ENCODE measurements around the gene AGBL3.
"Not testable (repeated sequence)": the region's sequence is repeated elsewhere in the genome, so short reads cannot be mapped to it uniquely, and the experiment has no call there.

Gene AGBL3

DNA sequence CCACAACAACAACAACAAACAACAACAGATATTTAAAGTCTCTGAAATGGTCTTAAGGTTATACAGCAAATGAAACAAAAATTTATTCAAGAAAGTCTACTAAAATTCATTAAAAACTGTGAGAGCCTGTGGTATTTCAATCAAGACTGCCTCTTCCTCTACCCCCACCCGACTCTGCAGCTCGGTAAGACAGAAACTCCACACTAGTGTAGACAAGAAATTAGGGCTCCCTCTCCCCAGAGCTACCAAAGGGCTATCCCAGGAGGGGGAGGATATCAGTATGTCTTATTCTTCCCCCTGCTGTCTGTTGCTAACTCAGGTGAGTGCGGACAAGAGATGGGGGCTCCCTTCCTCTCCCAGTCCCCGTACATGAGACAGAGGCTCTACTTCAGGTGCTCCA is 90.6 kb downstream of the AGBL3 start:
- DNase-seq (ENCODE audit: low read depth in 2 of 2): no peak

DNA sequence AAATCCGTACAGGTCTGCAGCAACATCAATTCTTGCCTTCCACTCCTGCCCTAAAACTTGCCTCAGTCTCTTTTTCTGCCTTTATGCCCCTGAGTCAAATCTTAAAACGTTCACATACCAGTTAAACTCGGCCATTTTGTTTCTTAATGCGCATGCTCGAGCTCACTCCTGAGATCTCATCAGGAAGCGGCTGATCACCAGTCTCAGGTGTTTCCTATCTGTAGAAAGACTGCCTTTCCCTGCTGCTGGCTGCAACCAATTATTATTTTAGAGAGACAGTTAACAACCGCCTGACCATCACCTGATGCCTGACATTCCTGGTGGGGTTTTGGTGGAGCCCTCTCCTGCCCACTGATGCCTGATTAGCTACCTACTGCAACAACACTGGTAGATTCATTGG is 91.3 kb downstream of the AGBL3 start:
- DNase-seq (ENCODE audit: low read depth in 2 of 2): no peak

DNA sequence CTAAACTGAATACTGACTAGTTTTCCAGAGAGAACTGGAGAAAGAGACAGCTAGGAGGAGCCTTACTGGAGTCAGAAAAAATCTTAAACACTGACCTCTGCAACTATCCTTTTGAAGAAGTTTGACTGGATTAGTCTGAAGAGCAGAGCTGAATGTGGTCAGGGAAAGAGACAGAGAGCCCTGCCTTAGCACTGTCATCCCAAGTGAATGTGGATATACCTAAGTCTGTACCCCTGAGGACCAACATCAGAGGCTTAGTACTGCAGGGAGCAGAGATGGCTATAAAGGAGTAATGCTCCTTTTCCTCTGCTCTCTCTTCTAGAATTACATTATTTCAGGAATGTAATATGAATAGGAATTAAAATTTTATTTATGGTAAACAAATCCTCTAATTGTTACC is 91.7 kb downstream of the AGBL3 start:
- DNase-seq (ENCODE audit: low read depth in 2 of 2): no peak

DNA sequence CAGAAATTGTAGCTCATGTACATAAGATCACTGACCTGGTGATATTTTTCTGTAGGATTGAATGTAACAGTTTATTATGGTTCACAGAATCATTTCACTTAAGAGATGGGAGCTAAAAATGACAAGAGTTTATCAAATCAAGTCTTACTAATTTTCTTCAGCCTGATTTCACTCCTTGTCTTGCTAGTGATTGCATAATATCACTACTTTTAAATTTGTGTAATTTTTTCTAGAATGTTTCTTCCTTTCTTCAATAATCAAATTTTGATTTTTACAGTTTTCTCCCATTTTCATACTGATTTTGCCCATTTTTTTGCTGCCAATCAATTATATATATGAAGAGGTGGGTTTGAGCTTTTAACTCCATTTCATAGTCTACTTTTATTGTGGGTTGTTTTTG is 92.8 kb downstream of the AGBL3 start:
- no peak for DNase-seq (ENCODE audit: low read depth in 2 of 2)

DNA sequence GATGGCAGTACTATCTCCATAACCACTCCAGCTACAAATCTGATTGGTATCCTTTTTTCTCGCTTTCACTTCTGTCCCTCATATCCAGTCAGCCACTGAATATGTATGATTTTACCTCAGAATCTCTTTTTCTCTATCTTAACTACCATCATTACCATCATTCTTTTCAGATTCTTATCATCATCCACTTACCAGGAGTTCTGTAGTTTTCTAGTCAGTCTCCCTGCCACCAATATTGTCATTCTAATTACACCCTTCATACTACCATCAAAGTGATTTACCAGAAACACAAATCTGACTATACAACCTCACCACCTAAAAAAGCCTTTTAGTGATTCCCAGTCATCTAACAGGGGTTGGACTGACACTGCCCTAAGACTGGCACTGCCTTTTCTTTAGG is 96.7 kb downstream of the AGBL3 start:
- no peak for DNase-seq (ENCODE audit: low read depth in 2 of 2)

DNA sequence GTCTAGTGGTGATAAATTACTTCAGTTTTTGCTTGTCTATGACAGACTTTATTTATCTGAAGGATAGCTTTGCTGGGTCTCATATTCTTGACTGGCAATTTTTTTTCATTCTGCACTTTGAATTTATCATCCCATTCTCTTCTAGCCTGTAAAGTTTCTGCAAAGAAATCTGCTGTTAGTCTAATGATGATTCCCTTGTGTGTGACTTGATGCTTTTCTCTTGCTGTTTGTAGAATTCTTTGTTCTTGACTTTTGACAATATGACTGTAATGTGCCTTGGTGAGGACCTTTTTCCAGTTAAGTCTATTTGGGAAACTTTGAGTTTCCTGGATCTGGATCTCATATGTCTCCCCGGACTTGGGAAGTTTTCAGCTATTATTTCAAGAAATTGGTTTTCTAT is 102.3 kb downstream of the AGBL3 start:
- DNase-seq (ENCODE audit: low read depth in 2 of 2): no peak

DNA sequence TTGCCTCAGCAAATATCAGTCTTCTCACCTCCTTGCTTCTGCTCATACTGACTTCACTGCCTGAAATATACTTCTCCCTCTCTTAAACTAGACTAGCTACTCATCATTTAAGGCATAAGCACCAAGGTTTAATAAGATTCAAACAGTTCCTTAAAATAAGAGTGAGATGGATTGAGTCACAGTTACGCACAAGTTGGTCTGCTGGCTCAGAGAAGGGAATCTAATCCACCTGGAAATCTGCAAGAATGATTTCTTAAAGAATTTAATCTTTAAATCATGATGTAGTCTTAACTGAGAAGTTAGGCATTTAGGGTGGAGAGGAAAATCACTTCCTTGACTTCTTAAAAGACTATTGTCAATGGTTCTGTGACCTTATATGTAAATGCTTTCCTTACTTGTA is 105.4 kb downstream of the AGBL3 start:
- no peak for DNase-seq (ENCODE audit: low read depth in 2 of 2)

DNA sequence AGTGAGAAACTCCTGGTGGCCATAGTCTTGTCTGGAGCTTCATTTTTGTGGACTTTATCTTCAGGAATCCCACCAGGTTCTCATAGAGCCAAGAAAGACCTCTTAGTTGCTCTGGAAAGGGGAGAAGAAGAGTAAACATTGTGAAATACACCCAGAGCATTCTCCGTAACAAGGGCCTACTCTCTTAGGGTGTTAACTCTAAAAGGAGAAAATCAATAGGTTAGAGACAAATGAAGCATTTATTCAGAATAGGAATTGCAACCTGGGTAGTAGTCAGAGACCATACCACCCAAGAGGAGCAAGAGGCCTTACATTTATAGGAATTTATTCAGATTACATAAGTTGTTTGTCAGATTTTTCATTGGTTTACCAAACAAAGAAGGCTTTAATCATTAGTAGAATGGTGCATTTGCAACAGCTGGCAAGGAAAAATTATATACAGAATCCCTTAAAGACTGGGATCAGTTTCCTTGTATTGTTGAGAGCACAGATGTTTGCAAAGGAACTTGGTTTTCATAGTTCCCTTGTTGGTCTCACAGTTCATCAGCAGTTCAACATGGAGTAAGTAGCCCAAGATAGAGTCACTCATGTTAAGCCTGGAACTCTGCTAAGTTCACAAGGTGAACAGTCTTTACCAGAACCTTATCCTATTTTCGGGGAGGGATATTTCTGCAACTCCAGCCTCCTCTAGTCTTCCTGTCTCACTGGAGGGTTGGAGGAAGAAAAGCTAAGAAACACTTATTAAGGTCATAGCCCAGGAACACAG is 108.3 kb downstream of the AGBL3 start:
- no peak for DNase-seq (ENCODE audit: low read depth in 2 of 2)

DNA sequence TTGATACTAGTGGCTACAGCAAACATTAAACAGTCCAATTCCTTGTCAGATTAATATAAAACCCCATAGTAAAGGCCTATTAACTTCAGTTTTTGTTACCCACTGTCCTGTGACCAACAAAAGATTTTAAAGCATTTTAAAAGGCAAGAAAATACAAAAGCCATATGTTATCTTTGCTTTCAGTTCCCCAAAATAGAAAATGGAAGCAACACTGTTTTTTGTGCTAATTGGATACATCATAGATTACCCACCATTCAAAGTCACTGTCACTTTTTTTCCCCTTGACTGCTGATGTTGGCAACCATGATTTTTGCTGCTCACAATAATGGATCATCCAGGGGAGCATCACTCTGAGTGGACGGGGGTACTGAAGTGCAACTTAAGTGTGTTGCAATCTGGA is 109.1 kb downstream of the AGBL3 start:
- DNase-seq (ENCODE audit: low read depth in 2 of 2): no peak

DNA sequence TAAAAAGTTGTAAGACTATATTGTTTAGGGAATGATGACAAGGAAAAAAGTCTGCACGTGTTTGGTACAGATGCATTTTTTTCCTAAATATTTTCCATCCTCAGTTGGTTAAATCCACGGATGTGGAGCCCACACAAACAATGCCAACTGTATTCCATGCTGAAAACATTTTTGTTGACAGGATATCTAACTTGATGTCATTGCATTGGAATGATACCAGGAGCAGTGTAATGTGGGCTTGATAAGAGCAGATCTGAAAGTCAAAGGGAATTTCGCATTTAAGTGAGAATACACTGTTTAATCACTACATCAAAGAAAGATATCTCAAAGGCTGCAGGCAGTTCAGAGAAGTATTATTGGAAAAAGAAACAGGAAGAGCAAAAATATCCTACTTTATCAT is 112.1 kb downstream of the AGBL3 start:
- DNase-seq (ENCODE audit: low read depth in 2 of 2): no peak

DNA sequence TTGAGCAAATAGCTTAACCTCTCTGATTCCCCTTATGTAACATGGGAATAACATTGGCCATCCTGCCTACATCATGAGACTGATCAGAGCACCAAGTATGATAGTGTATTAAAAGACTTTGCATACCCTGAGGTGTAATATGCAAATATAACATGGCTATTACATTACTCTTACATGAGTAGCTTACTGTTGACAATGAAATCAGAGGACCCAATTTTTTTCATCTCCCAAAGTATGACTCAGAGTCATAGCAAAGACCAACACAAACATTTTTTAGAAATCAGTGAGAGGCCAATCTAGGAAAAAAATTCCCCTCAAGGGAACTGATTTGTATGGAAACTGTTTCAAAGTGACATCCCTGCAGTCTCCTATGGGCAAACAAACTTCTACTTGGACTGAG is 114.5 kb downstream of the AGBL3 start:
- DNase-seq (ENCODE audit: low read depth in 2 of 2): no peak

DNA sequence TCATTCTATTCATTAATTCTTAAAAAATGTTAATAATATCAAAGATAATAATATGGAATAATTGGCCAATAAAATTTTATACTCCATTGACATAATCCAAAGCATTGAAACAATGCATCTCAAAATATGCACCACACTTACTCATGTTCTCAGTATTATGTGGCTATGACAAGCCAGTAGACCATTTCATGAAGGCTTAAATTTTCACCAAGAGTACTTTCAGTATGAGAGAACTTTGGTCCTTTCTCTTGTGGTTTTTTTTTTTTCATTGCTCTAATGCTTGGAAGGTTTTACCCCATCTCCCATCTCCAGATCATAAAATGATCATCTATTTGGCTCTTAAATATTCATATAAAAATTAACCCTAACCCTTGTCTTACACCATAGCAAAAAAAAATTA is 116.1 kb downstream of the AGBL3 start:
- DNase-seq (ENCODE audit: low read depth in 2 of 2): no peak

DNA sequence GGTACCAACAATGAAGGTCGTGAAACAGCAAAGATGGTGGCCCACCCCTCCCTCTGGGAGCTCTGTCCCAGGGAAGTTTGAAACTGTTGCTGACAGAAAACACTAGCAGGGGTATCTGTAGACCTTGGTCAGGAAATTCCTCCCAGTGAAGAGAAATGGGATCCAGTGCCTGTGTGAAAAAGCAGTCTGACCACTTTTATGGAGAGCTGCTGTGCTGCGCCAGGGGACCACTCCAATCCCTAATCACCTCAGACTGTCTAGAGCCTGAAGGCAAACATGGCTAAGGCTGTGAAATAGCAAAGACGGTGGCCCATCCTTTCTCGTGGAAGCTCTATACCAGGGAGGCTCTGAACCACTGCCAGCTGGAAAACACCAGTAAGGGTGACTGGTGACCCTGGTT is 123.3 kb downstream of the AGBL3 start:
- DNase-seq (ENCODE audit: low read depth in 2 of 2): no peak

DNA sequence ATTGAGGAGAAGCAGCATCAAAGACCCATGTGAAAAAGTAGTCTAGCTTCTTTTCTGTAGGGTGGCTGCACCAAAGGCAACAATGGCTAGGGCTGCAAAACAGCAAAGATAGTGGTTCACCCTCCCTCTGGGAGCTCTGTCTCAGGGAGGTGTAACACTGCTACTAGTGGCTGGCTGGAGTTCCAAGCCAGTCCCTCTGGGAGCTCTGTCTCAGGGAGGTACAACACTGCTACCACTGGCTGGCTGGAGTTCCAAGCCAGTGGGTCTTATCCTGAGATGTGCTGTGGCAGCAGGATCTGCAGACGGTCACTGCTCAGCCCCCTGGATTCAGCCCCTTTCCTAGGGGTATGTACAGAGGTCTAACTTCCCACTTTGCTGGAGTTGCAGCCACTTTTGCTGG is 123.7 kb downstream of the AGBL3 start:
- DNase-seq (ENCODE audit: low read depth in 2 of 2): no peak

DNA sequence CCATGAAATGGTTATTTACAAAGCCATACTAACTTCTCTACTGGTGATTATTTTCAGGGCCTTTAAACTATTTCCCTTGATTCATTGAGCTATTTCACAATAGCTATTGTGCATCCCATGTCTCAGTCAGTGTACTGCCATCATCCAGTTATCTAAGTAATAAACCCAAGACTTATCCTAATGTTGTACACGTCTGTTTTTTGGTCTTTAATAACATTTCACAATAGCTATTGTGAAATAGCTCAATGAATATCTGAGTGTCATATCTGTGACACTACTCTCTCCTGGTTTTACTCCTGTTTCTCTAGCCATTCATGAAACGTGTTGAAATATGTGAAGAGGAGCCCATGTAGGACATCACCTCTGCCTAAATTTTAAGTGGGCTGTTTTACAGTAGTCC is 125.1 kb downstream of the AGBL3 start:
- DNase-seq (ENCODE audit: low read depth in 2 of 2): no peak

DNA sequence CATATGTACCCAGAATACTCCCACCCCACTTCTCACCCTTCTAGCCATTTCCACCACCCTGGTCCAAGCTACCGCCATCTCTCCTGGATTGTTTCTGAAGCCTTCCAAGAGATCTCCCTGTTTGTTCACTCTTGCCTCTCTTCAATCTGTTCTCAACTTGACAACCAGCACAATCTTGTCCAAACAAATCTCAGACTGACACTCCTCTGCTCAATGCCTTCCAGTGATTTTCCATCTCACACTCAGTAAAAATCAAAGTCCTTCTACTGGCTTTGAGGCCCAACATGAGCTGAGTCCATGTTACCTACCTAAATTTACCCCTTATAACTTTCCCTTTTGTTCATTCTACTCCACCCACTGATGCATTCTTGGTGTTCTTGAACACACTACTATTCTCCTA is 128.3 kb downstream of the AGBL3 start:
- no peak for DNase-seq (ENCODE audit: low read depth in 2 of 2)

DNA sequence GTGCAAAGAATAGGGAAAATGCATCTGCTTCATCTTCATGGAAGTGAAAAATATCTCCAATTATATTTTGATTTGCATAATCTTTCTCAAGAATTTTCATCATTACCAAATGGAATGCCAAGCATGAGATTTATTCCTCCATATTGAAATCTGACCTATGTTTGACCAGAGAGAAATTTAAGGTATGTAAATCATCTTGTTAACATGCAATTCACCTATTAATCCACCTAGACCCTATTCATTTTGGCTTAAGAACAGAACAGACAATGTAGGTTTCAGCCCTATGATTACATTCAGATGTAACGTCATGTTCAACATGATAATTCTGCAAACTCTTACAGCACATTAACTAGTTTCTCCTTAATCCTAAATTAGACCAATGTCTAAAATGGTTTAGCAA is 130.8 kb downstream of the AGBL3 start:
- DNase-seq (ENCODE audit: low read depth in 2 of 2): no peak

DNA sequence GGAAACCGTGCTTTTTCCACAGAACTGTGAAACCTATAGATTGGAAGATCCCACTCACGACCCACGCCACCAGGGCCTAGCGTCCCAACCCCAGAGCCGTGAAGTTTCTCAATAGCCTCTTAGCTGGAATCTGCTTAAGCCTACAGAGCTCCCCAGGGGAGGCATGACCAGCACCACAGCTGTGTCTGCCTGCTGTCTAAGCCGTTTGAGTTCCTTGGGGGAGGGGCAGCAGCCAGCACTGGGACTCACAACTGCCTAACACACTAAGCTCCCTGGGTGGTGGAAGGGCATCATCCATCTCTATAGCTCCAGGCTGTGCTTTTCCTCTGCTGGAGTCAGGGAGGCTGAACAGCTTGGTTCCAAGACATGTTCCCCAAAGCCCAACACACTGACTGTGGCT is 135.6 kb downstream of the AGBL3 start:
- DNase-seq (ENCODE audit: low read depth in 2 of 2): no peak

DNA sequence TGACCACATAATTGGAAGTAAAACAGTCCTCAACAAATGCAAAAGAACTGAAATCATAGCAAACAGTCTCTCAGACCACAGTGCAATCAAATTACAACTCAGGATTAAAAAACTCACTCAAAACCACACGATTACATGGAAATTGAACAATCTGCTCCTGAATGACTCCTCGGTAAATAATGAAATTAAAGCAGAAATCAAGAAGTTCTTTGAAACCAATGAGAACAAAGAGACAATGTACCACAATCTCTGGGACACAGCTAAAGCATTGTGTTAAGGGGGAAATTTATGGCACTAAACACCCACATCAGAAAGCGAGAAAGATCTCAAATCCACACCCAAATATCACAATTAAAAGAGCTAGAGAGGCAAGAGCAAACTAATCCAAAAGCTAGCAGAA is 138.3 kb downstream of the AGBL3 start:
- DNase-seq (ENCODE audit: low read depth in 2 of 2): not testable (repeated sequence)

DNA sequence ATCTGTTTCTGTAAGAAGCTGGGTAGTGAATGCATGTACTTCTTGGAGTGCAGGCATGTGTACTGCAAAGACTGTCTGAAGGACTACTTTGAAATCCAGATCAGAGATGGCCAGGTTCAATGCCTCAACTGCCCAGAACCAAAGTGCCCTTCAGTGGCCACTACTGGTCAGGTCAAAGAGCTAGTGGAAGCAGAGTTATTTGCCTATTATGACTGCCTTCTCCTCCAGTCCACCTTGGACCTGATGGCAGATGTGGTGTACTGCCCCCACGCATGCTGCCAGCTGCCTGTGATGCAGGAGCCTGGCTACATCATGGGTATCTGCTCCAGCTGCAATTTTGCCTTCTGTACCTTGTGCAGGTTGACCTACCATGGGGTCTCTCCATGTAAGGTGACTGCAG is 142.6 kb downstream of the AGBL3 start:
- no peak for DNase-seq (ENCODE audit: low read depth in 2 of 2)

DNA sequence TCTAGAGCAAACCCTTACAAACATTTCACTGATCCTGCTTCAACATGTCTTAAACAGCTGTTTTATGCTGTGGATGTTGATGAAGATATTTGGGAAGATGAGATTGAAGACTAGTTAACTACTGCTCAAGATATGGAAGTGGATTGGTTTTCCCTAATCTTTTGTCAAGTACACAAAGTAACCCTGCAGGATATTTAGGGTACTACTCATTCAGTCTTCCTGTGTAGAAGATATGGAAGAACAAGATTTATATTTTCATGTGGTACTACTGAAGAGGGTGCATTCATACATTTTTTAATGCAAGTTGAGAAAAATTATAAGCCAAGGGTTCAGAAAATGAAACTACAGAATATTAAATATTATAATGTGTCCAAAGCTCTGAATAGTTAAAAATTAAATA is 143.3 kb downstream of the AGBL3 start:
- DNase-seq (ENCODE audit: low read depth in 2 of 2): no peak

DNA sequence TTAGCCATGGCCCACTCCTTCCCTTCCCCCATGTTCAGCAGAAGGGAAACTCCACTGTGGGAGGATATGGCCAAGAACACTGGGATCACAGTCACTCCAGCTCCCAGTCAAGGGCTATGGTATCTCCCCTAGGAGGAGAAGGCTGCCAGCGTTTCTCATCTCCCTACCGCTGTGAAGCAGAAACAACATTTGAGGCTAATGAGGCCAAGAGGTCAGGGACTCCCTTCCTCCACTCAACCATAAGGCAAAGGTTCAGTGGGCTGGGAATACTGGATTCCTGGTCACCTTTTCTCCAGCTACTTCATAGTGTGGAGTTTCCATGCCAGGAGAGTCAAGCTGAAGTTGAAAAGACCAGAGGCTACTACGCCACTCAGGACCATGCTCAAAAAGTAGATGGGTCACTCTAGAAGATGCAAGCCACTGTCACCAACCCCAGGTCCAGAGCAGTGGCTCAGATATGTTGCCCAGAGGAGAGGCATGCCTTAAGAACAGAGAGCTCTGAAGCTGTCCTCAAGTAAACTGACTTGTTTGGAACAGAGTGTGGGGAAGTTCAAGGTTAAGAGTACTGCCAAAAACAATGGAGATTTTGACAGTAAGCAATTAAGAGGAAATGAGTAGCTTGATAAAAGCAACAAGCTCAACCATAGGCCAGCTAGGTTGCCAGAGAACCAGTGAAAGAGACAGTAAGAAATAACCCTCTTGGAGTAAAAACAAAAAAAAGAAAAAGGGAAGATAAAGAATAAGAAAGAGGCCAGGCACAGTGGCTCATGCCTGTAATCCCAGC is 157.8 kb downstream of the AGBL3 start:
- DNase-seq (ENCODE audit: low read depth in 2 of 2): no peak

DNA sequence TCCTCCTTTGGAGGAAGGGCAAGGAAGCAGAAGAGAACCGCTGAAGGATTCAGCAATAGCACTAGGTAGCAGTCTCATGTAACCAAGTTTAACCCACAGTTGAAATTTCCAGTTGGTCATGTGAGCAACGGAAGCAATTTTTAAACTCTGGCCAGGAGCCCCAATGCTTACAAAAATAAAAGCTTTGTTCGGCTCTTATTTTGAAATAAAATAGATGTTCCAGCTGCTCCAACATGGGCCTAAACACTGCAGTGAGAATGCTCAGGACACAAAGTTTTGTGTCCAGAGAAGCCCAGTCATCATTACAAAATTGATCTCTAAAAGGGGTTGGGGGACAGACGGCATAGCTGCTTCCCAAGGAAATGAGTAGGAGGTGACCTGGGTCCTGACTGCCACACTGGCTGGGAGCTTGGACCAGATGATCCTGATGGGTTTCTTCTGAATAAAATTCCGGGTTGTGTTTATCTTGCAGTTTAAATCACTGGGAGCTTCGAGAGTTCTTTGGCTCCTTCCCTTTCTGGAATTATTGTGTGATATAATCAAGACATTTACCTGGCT is 161.1 kb downstream of the AGBL3 start:
- DNase-seq (ENCODE audit: low read depth in 2 of 2): no peak

Data from stimulated activated CD8-positive, alpha-beta memory T cell treated with anti-CD3 and anti-CD28 coated beads, Interleukin-7, amount 100 ng/mL, for 4 hours (primary cell).